ENCODE data around the gene RGL2.

Gene RGL2

DNA sequence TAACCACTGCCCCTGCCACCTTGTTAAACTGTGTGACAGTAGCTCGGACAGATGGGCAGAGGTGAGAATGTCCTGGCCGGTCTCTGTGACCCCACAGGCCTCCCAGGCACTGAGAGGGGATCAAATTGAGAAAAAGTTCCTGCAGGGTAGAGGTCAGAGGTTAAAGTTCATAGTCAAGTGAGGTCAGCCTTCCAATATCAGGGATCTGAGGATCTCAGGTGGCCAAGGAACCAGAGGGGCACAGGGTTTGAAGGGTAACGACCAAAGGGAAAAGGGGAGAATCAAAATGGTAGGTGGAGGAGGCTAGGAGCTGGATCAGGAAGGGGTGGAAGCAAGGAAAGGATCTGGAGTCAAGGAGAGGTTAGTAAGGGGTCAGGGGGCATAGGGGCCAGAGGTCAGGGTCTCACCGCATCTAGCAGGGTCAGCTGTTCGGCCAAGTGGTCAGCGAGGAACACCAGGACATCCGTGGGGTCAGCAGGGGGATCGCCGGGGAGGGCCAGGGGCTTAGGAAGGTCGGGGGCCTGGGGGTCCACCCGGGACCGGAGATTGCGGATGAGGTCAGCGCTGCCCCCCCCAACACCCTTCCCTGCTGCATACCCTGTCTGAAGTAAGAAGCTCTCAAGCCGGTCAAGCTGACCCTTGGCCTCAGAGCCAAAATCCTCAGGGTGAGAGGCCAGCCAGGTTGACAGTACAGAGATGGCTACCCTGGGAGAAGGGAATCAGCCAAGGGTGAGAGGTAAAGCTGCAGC, 2.9 kb downstream of the RGL2 start:
- Histone ChIP-seq H3K4me1 (ENCODE audit: control insufficient read depth, low read length) (peaks cover 23% of the 10 kb centered on the region), H3K27ac (ENCODE audit: low read depth, low read length) (no peak overlapping the region), H3K4me3 (ENCODE audit: low read length) (no peak overlapping the region), H3K27me3 (ENCODE audit: control insufficient read depth, low read length) (no peaks in the 10 kb centered on the region), H3K9me2 (replicated peaks; ENCODE audit: control insufficient read depth, low read length) (no peaks in the 10 kb centered on the region), H3K79me2 (ENCODE audit: control insufficient read depth, low read length) (peaks cover 37% of the 10 kb centered on the region), H3K9me3 (ENCODE audit: control insufficient read depth, insufficient read depth, low read length) (no peaks in the 10 kb centered on the region), H3F3A (ENCODE audit: control insufficient read depth, insufficient read depth) (peaks cover 21% of the 10 kb centered on the region), H3K36me3 (ENCODE audit: control insufficient read depth, low read length) (peaks cover 60% of the 10 kb centered on the region), H3K4me2 (ENCODE audit: low read length) (no peak overlapping the region), H4K20me1 (ENCODE audit: control insufficient read depth, insufficient read depth, low read depth, low read length) (no peaks in the 10 kb centered on the region)
- no peak for TF ChIP-seq CTCF (IDR thresholded peaks at IDR 0.05; ENCODE audit: low read depth, low read length, poor library complexity, severe bottlenecking)
- TF ChIP-seq EZH2phosphoT487 (IDR thresholded peaks at IDR 0.05; ENCODE audit: borderline replicate concordance, low read length): no peak

GRCh38 chr6:33294086-33294823, 4.5 kb downstream of the RGL2 start:
- Histone ChIP-seq H3K4me3 (ENCODE audit: low read length) (no peak overlapping the region), H3K4me2 (ENCODE audit: low read length) (no peak overlapping the region), H3K4me1 (ENCODE audit: control insufficient read depth, low read length) (peaks cover 23% of the 10 kb centered on the region), H3F3A (ENCODE audit: control insufficient read depth, insufficient read depth) (peaks cover 14% of the 10 kb centered on the region; the same call in 1 of the 2 replicates), H3K9me2 (replicated peaks; ENCODE audit: control insufficient read depth, low read length) (no peaks in the 10 kb centered on the region), H3K27me3 (ENCODE audit: control insufficient read depth, low read length) (no peaks in the 10 kb centered on the region), H3K36me3 (ENCODE audit: control insufficient read depth, low read length) (peaks cover 67% of the 10 kb centered on the region), H3K79me2 (ENCODE audit: control insufficient read depth, low read length) (peaks cover 40% of the 10 kb centered on the region), H4K20me1 (ENCODE audit: control insufficient read depth, insufficient read depth, low read depth, low read length) (no peaks in the 10 kb centered on the region), H3K27ac (ENCODE audit: low read depth, low read length) (no peak overlapping the region), H3K9me3 (ENCODE audit: control insufficient read depth, insufficient read depth, low read length) (no peaks in the 10 kb centered on the region)
- TF ChIP-seq EZH2phosphoT487 (IDR thresholded peaks at IDR 0.05; ENCODE audit: borderline replicate concordance, low read length) (no peak), CTCF (IDR thresholded peaks at IDR 0.05; ENCODE audit: low read depth, low read length, poor library complexity, severe bottlenecking) (no peak)

DNA sequence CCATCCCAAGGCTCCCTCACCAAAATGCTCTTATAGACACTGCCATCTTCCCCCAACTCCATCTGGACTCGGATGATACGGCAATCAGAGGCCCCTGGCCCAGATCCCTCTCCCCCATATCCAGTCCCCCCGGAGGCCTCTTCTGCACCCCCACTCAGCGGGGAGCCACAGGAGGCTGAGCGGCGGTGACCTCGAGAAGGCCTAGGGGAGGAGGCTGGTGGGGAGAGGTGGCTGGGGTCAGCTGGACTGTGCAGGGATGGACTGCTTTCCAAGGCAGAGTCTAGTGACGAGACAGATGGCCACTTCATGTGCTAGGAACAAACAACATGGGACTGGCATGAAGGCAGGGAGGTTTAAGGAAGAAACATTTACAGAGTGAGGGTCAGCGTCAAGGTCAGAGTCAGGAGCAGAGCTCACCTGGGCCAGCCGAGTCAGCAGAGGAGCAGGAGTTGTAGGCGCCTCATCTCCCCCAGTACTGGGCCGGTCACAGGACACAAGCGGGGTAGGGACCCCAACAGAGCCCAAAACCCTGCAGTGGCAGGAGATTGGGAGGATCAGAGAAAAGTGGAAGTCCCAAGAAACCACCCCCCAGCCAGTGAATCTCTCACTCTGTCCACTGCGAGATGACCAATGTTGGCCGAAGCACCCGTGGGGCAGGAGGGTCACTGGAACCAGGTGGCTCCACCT, 5.6 kb downstream of the RGL2 start:
- H3K27me3 ChIP-seq (ENCODE audit: control insufficient read depth, low read length): no peaks in the 10 kb centered on the region
- H3K79me2 ChIP-seq (ENCODE audit: control insufficient read depth, low read length): peaks cover 48% of the 10 kb centered on the region
- no peaks in the 10 kb centered on the region for H4K20me1 ChIP-seq (ENCODE audit: control insufficient read depth, insufficient read depth, low read depth, low read length)
- H3K36me3 ChIP-seq (ENCODE audit: control insufficient read depth, low read length): peaks cover 69% of the 10 kb centered on the region
- H3F3A ChIP-seq (ENCODE audit: control insufficient read depth, insufficient read depth): peaks cover 11% of the 10 kb centered on the region; the same call in 1 of the 2 replicates
- H3K9me3 ChIP-seq (ENCODE audit: control insufficient read depth, insufficient read depth, low read length): no peaks in the 10 kb centered on the region
- H3K4me3 ChIP-seq (ENCODE audit: low read length): no peak overlapping the region
- H3K27ac ChIP-seq (ENCODE audit: low read depth, low read length): no peak overlapping the region
- H3K9me2 ChIP-seq (replicated peaks; ENCODE audit: control insufficient read depth, low read length): no peaks in the 10 kb centered on the region
- TF ChIP-seq EZH2phosphoT487 (IDR thresholded peaks at IDR 0.05; ENCODE audit: borderline replicate concordance, low read length) (no peak), CTCF (IDR thresholded peaks at IDR 0.05; ENCODE audit: low read depth, low read length, poor library complexity, severe bottlenecking) (no peak)
- no peak overlapping the region for H3K4me2 ChIP-seq (ENCODE audit: low read length)
- H3K4me1 ChIP-seq (ENCODE audit: control insufficient read depth, low read length): peaks cover 25% of the 10 kb centered on the region

Data from DOHH2 (cell line).